Naive B cell (primary cell): Measurements from ENCODE around the gene NHERF1. TPM values are rescaled to one million over a fixed set of nuclear protein-coding genes. Genes with fewer than 3 reads are reported as not detected.

Experiments used
- ATAC-seq, 2 donors: fragments of 150-1000 bp; cut with Tn5 transposase; 2 replicates each; pipeline ENCODE4 v1.10.0; 2021; ENCODE audit warnings: low read depth in 2 of 2, mild to moderate bottlenecking in 2 of 2, moderate library complexity in 2 of 2
- DNase-seq: peaks from one replicate; pipeline ENCODE4 v3.0.0; 2022
- H3K27ac Mint-ChIP-seq, 6 donors: one replicate each; pipeline ENCODE4 v1.8.0; 2020 to 2022; ENCODE audit warnings: mild to moderate bottlenecking in 6 of 6, mixed read lengths in 6 of 6, moderate library complexity in 5 of 6, inconsistent platforms in 2 of 6
- H3K27me3 Mint-ChIP-seq, 3 donors: one replicate each; pipeline ENCODE4 v1.8.0; 2021 to 2022; ENCODE audit warnings: mixed read lengths in 3 of 3, mild to moderate bottlenecking in 1 of 3
- H3K36me3 Mint-ChIP-seq, 2 donors: one replicate each; pipeline ENCODE4 v1.8.0; 2020 to 2022; ENCODE audit warnings: mixed read lengths in 2 of 2, inconsistent platforms in 1 of 2, mild to moderate bottlenecking in 1 of 2
- H3K4me1 Mint-ChIP-seq, 3 donors: one replicate each; pipeline ENCODE4 v1.8.0; 2020 to 2022; ENCODE audit warnings: mixed read lengths in 3 of 3, inconsistent platforms in 1 of 3, mild to moderate bottlenecking in 1 of 3, moderate library complexity in 1 of 3
- H3K4me3 Mint-ChIP-seq, 8 donors: one replicate each; pipeline ENCODE4 v1.8.0; 2020 to 2022; ENCODE audit warnings: mild to moderate bottlenecking in 8 of 8, mixed read lengths in 8 of 8, moderate library complexity in 8 of 8, inconsistent platforms in 2 of 8
- H3K9me3 Mint-ChIP-seq, 7 donors: one replicate each; pipeline ENCODE4 v1.8.0; 2020 to 2022; ENCODE audit warnings: mixed read lengths in 7 of 7, mild to moderate bottlenecking in 5 of 7, inconsistent platforms in 2 of 7, moderate library complexity in 1 of 7
- polyA plus RNA-seq, 6 donors: library from polyadenylated mRNA; unstranded; fragments of 300-500 nt; fragmentation: Illumina TruSeq; gene quantifications; one replicate each; pipeline ENCODE4 v1.2.3, GENCODE V29; 2021; ENCODE audit warnings: low read depth in 6 of 6

NHERF1 gene
- 100 to 1,000 TPM in 3 of 6 donors, 10 to 100 TPM in 3; 66.4 to 122 (median 95.9) TPM for polyA plus RNA-seq

- ATAC-seq (peak; percentile 90 to 91), DNase-seq (peak; percentile 96)
- peaks cover 54 to 75% (median 61%) of the 10 kb centered on the region in 3 donors for H3K4me1 Mint-ChIP-seq
- peak within 1 kb of the TSS; percentile 93 to 98 (median 96) for H3K4me3 Mint-ChIP-seq
- no peaks in the 10 kb centered on the region for H3K9me3 Mint-ChIP-seq
- no peaks in the 10 kb centered on the region for H3K27me3 Mint-ChIP-seq
- peak within 1 kb of the TSS in 5 of 6 donors; percentile 56 to 92 (median 90) for H3K27ac Mint-ChIP-seq
- peaks cover 0 to 7% of the 10 kb centered on the region in 2 donors for H3K36me3 Mint-ChIP-seq
Measured at GRCh38 chr17:74748529-74749278, at the start of gene NHERF1. TSS of gene NHERF1 (plus strand) at chr17:74748628. CDS start at chr17:74748847, 219 bp downstream.

- H3K36me3 Mint-ChIP-seq = peaks cover 0 to 5% of the 10 kb centered on the region in 2 donors
- no peak for DNase-seq
- no peak overlapping the region for H3K4me3 Mint-ChIP-seq
Measured at GRCh38 chr17:74699236-74699635, 49.2 kb upstream of the NHERF1 start.

GRCh38 chr17:74702116-74702871 is 46.1 kb upstream of the NHERF1 start:
- no peak for DNase-seq
- no peaks in the 10 kb centered on the region for H3K9me3 Mint-ChIP-seq
- no peaks in the 10 kb centered on the region for H3K36me3 Mint-ChIP-seq
- H3K4me1 Mint-ChIP-seq = peaks cover 0 to 3% (median 0%) of the 10 kb centered on the region in 3 donors
- no peak overlapping the region for H3K4me3 Mint-ChIP-seq
- H3K27ac Mint-ChIP-seq = peak overlapping the region in 1 of 6 donors; percentile 62
- ATAC-seq = no peak
- H3K27me3 Mint-ChIP-seq = peaks cover 4 to 24% (median 7%) of the 10 kb centered on the region in 3 donors

More at GRCh38 chr17:74699236-74699635, 49.2 kb upstream of the NHERF1 start:
- Mint-ChIP-seq H3K9me3 (peaks cover 0 to 3% (median 0%) of the 10 kb centered on the region in 7 donors), H3K27me3 (peaks cover 11 to 43% (median 23%) of the 10 kb centered on the region in 3 donors), H3K27ac (no peak overlapping the region), H3K4me1 (peaks cover 0 to 4% (median 0%) of the 10 kb centered on the region in 3 donors)
- ATAC-seq = no peak

DNA sequence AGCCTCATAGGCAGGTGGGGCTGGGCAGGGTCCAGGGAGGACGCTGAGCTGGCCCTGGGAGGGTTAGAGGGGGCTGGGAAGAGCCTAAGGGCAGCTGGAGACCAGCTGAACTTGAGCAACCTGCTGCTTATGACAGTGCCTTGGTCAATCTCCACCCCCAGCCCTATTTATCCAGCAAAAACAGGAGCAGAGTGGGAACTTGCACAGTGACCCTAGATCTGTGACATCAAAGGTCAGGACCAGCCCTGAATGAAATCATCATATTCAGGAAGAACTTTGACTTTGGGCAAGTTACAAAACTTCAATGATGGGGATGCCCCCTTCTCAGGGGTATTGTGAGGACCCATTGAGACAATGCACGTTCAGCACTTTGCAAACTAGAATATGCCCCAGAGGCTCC is 45.1 kb upstream of the NHERF1 start:
- peaks cover 4 to 16% (median 7%) of the 10 kb centered on the region in 3 donors for H3K27me3 Mint-ChIP-seq
- no peak for ATAC-seq
- no peaks in the 10 kb centered on the region for H3K36me3 Mint-ChIP-seq
- no peaks in the 10 kb centered on the region for H3K9me3 Mint-ChIP-seq
- H3K27ac Mint-ChIP-seq = no peak overlapping the region
- no peak for DNase-seq
- H3K4me1 Mint-ChIP-seq = no peaks in the 10 kb centered on the region
- H3K4me3 Mint-ChIP-seq = no peak overlapping the region

GRCh38 chr17:74704544-74704943 is 43.9 kb upstream of the NHERF1 start:
- H3K36me3 Mint-ChIP-seq = no peaks in the 10 kb centered on the region
- no peaks in the 10 kb centered on the region for H3K4me1 Mint-ChIP-seq
- no peaks in the 10 kb centered on the region for H3K9me3 Mint-ChIP-seq
- DNase-seq = no peak
- no peak overlapping the region for H3K4me3 Mint-ChIP-seq
- peaks cover 4 to 16% (median 7%) of the 10 kb centered on the region in 3 donors for H3K27me3 Mint-ChIP-seq
- no peak overlapping the region for H3K27ac Mint-ChIP-seq
- ATAC-seq = no peak

GRCh38 chr17:74711058-74711824 is 37.2 kb upstream of the NHERF1 start:
- Mint-ChIP-seq H3K4me1 (peaks cover 19 to 28% (median 21%) of the 10 kb centered on the region in 3 donors), H3K4me3 (no peak overlapping the region), H3K36me3 (no peaks in the 10 kb centered on the region), H3K27me3 (peaks cover 0 to 2% (median under 1%) of the 10 kb centered on the region in 3 donors), H3K9me3 (no peaks in the 10 kb centered on the region), H3K27ac (no peak overlapping the region)
- no peak for ATAC-seq
- DNase-seq = no peak

- DNase-seq (no peak), ATAC-seq (no peak)
- peak overlapping the region in 3 of 8 donors; percentile 33 to 53 (median 50) for H3K4me3 Mint-ChIP-seq
- peaks cover 0 to 8% (median 5%) of the 10 kb centered on the region in 3 donors for H3K27me3 Mint-ChIP-seq
- H3K9me3 Mint-ChIP-seq = no peaks in the 10 kb centered on the region
- H3K36me3 Mint-ChIP-seq = no peaks in the 10 kb centered on the region
- peak overlapping the region; percentile 2 to 95 (median 81) for H3K27ac Mint-ChIP-seq
- H3K4me1 Mint-ChIP-seq = peaks cover 19 to 28% (median 21%) of the 10 kb centered on the region in 3 donors
Measured at GRCh38 chr17:74712301-74712700, 36.1 kb upstream of the NHERF1 start.

GRCh38 chr17:74712756-74713155 is 35.7 kb upstream of the NHERF1 start, which contains the start of gene CD300LF:
TSS of gene CD300LF (minus strand) at chr17:74712923. CDS start at chr17:74712866, 57 bp downstream.
- peak within 1 kb of the TSS in 7 of 8 donors; percentile 17 to 86 (median 53) for H3K4me3 Mint-ChIP-seq
- ATAC-seq (peak; percentile 86 to 91), DNase-seq (peak; percentile 46)
- H3K4me1 Mint-ChIP-seq = peaks cover 19 to 28% (median 21%) of the 10 kb centered on the region in 3 donors
- no peaks in the 10 kb centered on the region for H3K9me3 Mint-ChIP-seq
- no peaks in the 10 kb centered on the region for H3K36me3 Mint-ChIP-seq
- H3K27ac Mint-ChIP-seq = peak within 1 kb of the TSS; percentile 64 to 95 (median 84)
- H3K27me3 Mint-ChIP-seq = peaks cover 0 to 8% (median 5%) of the 10 kb centered on the region in 3 donors

GRCh38 chr17:74713171-74713755 is 35.2 kb upstream of the NHERF1 start:
- Mint-ChIP-seq H3K27me3 (peaks cover 0 to 8% (median 5%) of the 10 kb centered on the region in 3 donors), H3K4me1 (peaks cover 19 to 28% (median 21%) of the 10 kb centered on the region in 3 donors), H3K4me3 (peak overlapping the region in 6 of 8 donors; percentile 7 to 86 (median 54)), H3K9me3 (no peaks in the 10 kb centered on the region), H3K27ac (peak overlapping the region; percentile 61 to 95 (median 76)), H3K36me3 (no peaks in the 10 kb centered on the region)
- DNase-seq (no peak), ATAC-seq (peak; percentile 66 to 67)

- peaks cover 19 to 28% (median 21%) of the 10 kb centered on the region in 3 donors for H3K4me1 Mint-ChIP-seq
- DNase-seq = no peak
- H3K27me3 Mint-ChIP-seq = peaks cover 0 to 8% (median 5%) of the 10 kb centered on the region in 3 donors
- no peaks in the 10 kb centered on the region for H3K36me3 Mint-ChIP-seq
- H3K4me3 Mint-ChIP-seq = no peak overlapping the region
- no peaks in the 10 kb centered on the region for H3K9me3 Mint-ChIP-seq
- no peak for ATAC-seq
- peak overlapping the region in 1 of 6 donors; percentile 56 for H3K27ac Mint-ChIP-seq
Measured at GRCh38 chr17:74715144-74715543, 33.3 kb upstream of the NHERF1 start.

DNA sequence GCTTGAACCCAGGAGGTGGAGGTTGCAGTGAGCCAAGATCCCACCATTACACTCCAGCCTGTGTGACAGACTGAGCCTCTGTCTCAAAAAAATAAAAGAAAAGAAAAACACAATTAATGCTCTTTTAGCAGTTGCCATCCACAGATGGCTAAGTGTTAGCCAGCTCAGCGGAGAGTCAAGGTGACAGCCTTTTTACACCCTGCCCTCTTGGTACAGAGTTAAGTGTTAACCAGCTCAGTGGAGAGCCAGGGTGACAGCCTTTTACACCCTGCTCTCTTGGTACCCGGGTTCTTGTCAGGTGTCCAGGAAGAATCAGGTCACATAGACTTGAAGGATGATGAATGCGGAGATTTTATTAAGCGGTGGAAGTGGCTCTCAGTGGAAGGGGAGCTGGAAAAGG is 27.9 kb upstream of the NHERF1 start:
- no peaks in the 10 kb centered on the region for H3K4me1 Mint-ChIP-seq
- no peaks in the 10 kb centered on the region for H3K9me3 Mint-ChIP-seq
- H3K36me3 Mint-ChIP-seq = no peaks in the 10 kb centered on the region
- no peak for ATAC-seq
- peaks cover 0 to 19% (median 10%) of the 10 kb centered on the region in 3 donors for H3K27me3 Mint-ChIP-seq
- H3K4me3 Mint-ChIP-seq = no peak overlapping the region
- H3K27ac Mint-ChIP-seq = no peak overlapping the region
- no peak for DNase-seq

DNA sequence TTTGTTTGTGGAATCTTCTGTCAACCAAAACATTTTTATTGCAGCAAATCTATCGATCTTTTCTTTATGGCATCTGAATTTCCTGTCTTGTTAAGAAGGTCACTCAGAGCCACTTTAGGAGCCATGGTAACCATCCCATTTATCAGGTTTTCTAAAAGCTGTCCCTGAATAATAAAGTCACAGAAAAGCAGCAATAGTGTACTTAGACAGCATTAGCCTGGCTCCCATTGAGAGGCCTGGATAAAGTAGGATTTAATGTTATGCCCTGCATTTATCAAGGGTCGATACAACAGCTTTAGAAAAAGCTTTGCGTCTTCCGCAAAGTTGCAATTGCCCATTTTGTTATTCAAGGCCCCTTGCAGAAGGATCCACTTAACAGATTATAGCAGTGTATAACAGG is 25.6 kb upstream of the NHERF1 start:
- no peaks in the 10 kb centered on the region for H3K9me3 Mint-ChIP-seq
- H3K4me3 Mint-ChIP-seq = no peak overlapping the region
- DNase-seq = no peak
- H3K27ac Mint-ChIP-seq = no peak overlapping the region
- H3K36me3 Mint-ChIP-seq = no peaks in the 10 kb centered on the region
- peaks cover 0 to 11% (median 5%) of the 10 kb centered on the region in 3 donors for H3K27me3 Mint-ChIP-seq
- H3K4me1 Mint-ChIP-seq = peaks cover 0 to 7% (median 0%) of the 10 kb centered on the region in 3 donors
- no peak for ATAC-seq
